ENCODE measurements around the gene ASPSCR1.
"Not testable (repeated sequence)": the region's sequence is repeated elsewhere in the genome, so short reads cannot be mapped to it uniquely, and the experiment has no call there.

The ASPSCR1 gene

GRCh38 chr17:81961521-81962498 lies 15.6 kb upstream of the ASPSCR1 start:
- no peak for DNase-seq

- DNase-seq, result no peak
Measured at GRCh38 chr17:81962499-81963441, 14.7 kb upstream of the ASPSCR1 start.

- no peak for DNase-seq
Measured at GRCh38 chr17:81964081-81964849, 13.2 kb upstream of the ASPSCR1 start.

- DNase-seq, result no peak
Measured at GRCh38 chr17:81966343-81967243, 10.8 kb upstream of the ASPSCR1 start.

- no peak for DNase-seq
Measured at GRCh38 chr17:81967244-81967532, 10.2 kb upstream of the ASPSCR1 start.

GRCh38 chr17:81967533-81968395 lies 9.7 kb upstream of the ASPSCR1 start:
- peak; percentile 85 for DNase-seq

GRCh38 chr17:81968396-81968745 lies 9.1 kb upstream of the ASPSCR1 start:
- DNase-seq, result no peak

GRCh38 chr17:81968850-81969812 lies 8.3 kb upstream of the ASPSCR1 start:
- no peak for DNase-seq

GRCh38 chr17:81973432-81973831 lies 4.0 kb upstream of the ASPSCR1 start:
- no peak for DNase-seq

GRCh38 chr17:81976332-81977210 lies 858 bp upstream of the ASPSCR1 start:
- no peak for DNase-seq

GRCh38 chr17:81978524-81979298 lies 1.3 kb downstream of the ASPSCR1 start:
- DNase-seq, result no peak

GRCh38 chr17:81980122-81980521 lies 2.7 kb downstream of the ASPSCR1 start:
- DNase-seq, result no peak

- DNase-seq, result no peak
Measured at GRCh38 chr17:81980707-81981343, 3.4 kb downstream of the ASPSCR1 start.

- not testable (repeated sequence) for DNase-seq
Measured at GRCh38 chr17:81981511-81981910, 4.1 kb downstream of the ASPSCR1 start.

GRCh38 chr17:81983011-81983638 lies 5.7 kb downstream of the ASPSCR1 start:
- DNase-seq, result no peak

- no peak for DNase-seq
Measured at GRCh38 chr17:81983639-81984373, 6.4 kb downstream of the ASPSCR1 start.
